Measurements from ENCODE around the gene EGFL8.

GRCh38 chr6:32148289-32149091 lies 15.9 kb upstream of the EGFL8 start:
- TF ChIP-seq CTCF (IDR thresholded peaks at IDR 0.05) = peak in 1 of 6 experiments; percentile 10
- TF ChIP-seq POLR2A (IDR thresholded peaks at IDR 0.05) = no peak

Measured in Peyer's patch (tissue), 4 donors.